Psoas muscle (tissue), 8 donors: ENCODE data around the gene RBM47. TPM values are rescaled to one million over a fixed set of nuclear protein-coding genes. Genes with fewer than 3 reads are reported as not detected.

Source experiments
- ATAC-seq, 4 donors: fragments of 200-7000 bp; cut with Tn5 transposase; one replicate each; pipeline ENCODE4 v1.9.1; 2020; ENCODE audit warnings: moderate library complexity in 3 of 4, mild to moderate bottlenecking in 2 of 4
- DNase-seq, 2 donors: peaks; one replicate each; pipeline ENCODE4 v3.0.0-alpha.2; 2020
- H3K27ac ChIP-seq: fragments of 200-600 bp; one replicate; pipeline ENCODE4 v1.8.0; 2022
- H3K27me3 ChIP-seq, 3 donors: fragments of 200-600 bp in 1 of 3; one replicate each; pipeline versions ENCODE4 v1.6.1 to v1.8.0; 2013 to 2022; ENCODE audit warnings: low read length in 2 of 3, mild to moderate bottlenecking in 2 of 3, moderate library complexity in 1 of 3; ENCODE audit not compliant: insufficient read depth in 3 of 3
- H3K36me3 ChIP-seq, 2 donors: fragments of 200-600 bp in 1 of 2; one replicate each; pipeline versions ENCODE4 v1.6.1 to v1.8.0; 2013 to 2022; ENCODE audit warnings: low read depth in 1 of 2, mild to moderate bottlenecking in 1 of 2, moderate library complexity in 1 of 2; ENCODE audit not compliant: insufficient read depth in 1 of 2
- H3K4me1 ChIP-seq: fragments of 200-600 bp; one replicate; pipeline ENCODE4 v1.8.0; 2022
- H3K4me3 ChIP-seq: fragments of 200-600 bp; one replicate; pipeline ENCODE4 v1.8.0; 2022; ENCODE audit warnings: mild to moderate bottlenecking
- H3K9me3 ChIP-seq: fragments of 200-600 bp; one replicate; pipeline ENCODE4 v1.8.0; 2022
- WGBS, 3 donors: extraction: QIAGEN DNeasy Blood & Tissue Kit; methylation state at CpG; one replicate each; pipeline versions ENCODE4 v1.1.6 to v1.1.7; 2013; 5-methylcytosine and 5-hydroxymethylcytosine counted together
- intact Hi-C, 2 donors: fragments of 100-400 bp; cut with DNase I; formaldehyde crosslinking; loops; one replicate each; pipeline versions ENCODE4 v1.11.0 to v1.14.2; 2022
- polyA plus RNA-seq, 3 donors: library from polyadenylated mRNA; stranded (reverse); fragments of 200-250 nt; gene quantifications; one replicate each; pipeline ENCODE4 v1.2.3, GENCODE V29; 2013
- total RNA-seq, 4 donors: library from RNA; stranded (reverse); fragmentation: NEBNext Ultra II Directional in 2 of 4; extraction: Animal tissue kit (Norgen Biotek cat#: 25700) in 2 of 4; gene quantifications; one replicate each; pipeline versions ENCODE4 v1.2.1 to v1.2.4, GENCODE V29; 2021 to 2023
- TF ChIP-seq, protein P1 (sequence below): fragments of 200-600 bp; IDR thresholded peaks from one replicate; pipeline ENCODE4 v1.8.0; 2022; ENCODE audit warnings: antibody characterized with exemption
- donor health status: healthy with polysubstance abuse.
- donor health status: DM: no; HTN: no; CAD: no; lungs with moderate emphysema.
- donor health status: Bipolar disorder and iron deficiency.
- donor health status: healthy.
- donor health status: DM: yes; HTN: yes; CAD: no.
- donor health status: DM: no; HTN: no; CAD: no.
- donor health status: DM: no; HTN: no; CAD: no.
- donor health status: DM: yes; HTN: yes; CAD: no.

RBM47 gene
- total and polyA plus RNA-seq, 7 donors: 0.17 to 2.3 (median 1.2) TPM

- no peaks in the 10 kb centered on the region for H3K4me1 ChIP-seq
- intact Hi-C loops: no loop called here
- no peaks in the 10 kb centered on the region for H3K9me3 ChIP-seq
- 75 to 85% (median 79%) methylated on average over 3 of the region's 3 CpGs for WGBS, 3 donors
- no peak overlapping the region for H3K4me3 ChIP-seq
- TF ChIP-seq, protein P1, sequence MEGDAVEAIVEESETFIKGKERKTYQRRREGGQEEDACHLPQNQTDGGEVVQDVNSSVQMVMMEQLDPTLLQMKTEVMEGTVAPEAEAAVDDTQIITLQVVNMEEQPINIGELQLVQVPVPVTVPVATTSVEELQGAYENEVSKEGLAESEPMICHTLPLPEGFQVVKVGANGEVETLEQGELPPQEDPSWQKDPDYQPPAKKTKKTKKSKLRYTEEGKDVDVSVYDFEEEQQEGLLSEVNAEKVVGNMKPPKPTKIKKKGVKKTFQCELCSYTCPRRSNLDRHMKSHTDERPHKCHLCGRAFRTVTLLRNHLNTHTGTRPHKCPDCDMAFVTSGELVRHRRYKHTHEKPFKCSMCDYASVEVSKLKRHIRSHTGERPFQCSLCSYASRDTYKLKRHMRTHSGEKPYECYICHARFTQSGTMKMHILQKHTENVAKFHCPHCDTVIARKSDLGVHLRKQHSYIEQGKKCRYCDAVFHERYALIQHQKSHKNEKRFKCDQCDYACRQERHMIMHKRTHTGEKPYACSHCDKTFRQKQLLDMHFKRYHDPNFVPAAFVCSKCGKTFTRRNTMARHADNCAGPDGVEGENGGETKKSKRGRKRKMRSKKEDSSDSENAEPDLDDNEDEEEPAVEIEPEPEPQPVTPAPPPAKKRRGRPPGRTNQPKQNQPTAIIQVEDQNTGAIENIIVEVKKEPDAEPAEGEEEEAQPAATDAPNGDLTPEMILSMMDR: no peak
- H3K27ac ChIP-seq: no peak overlapping the region
- H3K36me3 ChIP-seq: no peaks in the 10 kb centered on the region
- no peak for ATAC-seq
- H3K27me3 ChIP-seq: no peaks in the 10 kb centered on the region
- no peak for DNase-seq
Measured at GRCh38 chr4:40592034-40592433, 37.6 kb downstream of the RBM47 start.

- H3K27ac ChIP-seq: no peak overlapping the region
- DNase-seq (no peak), ATAC-seq (no peak)
- no peaks in the 10 kb centered on the region for H3K27me3 ChIP-seq
- TF ChIP-seq, protein P1: no peak
- intact Hi-C loops: no loop called here
- no peaks in the 10 kb centered on the region for H3K4me1 ChIP-seq
- 59 to 80% (median 65%) methylated on average over 3 of the region's 3 CpGs for WGBS, 3 donors
- H3K9me3 ChIP-seq: no peaks in the 10 kb centered on the region
- H3K36me3 ChIP-seq: no peaks in the 10 kb centered on the region
- H3K4me3 ChIP-seq: no peak overlapping the region
Measured at GRCh38 chr4:40587826-40588225, 41.8 kb downstream of the RBM47 start.

GRCh38 chr4:40587351-40587750, 42.3 kb downstream of the RBM47 start:
- Histone ChIP-seq H3K9me3 (no peaks in the 10 kb centered on the region), H3K4me3 (no peak overlapping the region), H3K27ac (no peak overlapping the region), H3K36me3 (no peaks in the 10 kb centered on the region), H3K4me1 (no peaks in the 10 kb centered on the region), H3K27me3 (no peaks in the 10 kb centered on the region)
- TF ChIP-seq, protein P1: no peak
- 90 to 98% (median 96%) methylated on average over 2 of the region's 2 CpGs for WGBS, 3 donors
- no peak for DNase-seq
- intact Hi-C loops: no loop called here
- ATAC-seq: no peak

DNA sequence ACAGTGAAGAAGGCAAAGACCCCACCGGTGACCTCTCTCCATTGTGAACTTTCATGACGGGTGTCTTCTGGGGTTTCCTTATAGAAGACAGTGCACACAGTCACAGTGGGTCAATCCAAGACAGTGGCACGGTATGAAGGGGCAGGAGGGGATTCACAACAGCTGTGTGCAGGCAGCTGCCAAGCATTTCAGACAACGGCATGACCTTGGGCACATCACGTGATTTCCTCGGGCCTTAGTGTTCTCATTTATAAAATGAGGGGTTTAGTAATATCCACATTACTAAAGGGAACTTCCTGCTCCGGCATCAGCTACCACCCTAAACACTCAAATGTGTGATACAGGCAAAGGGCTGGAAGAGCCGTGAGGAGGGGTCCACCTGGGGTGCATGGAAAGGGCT, 42.9 kb downstream of the RBM47 start:
- Histone ChIP-seq H3K4me3 (no peak overlapping the region), H3K27ac (no peak overlapping the region), H3K4me1 (no peaks in the 10 kb centered on the region), H3K36me3 (no peaks in the 10 kb centered on the region), H3K9me3 (no peaks in the 10 kb centered on the region), H3K27me3 (no peaks in the 10 kb centered on the region)
- TF ChIP-seq, protein P1: no peak
- DNase-seq (no peak), ATAC-seq (no peak)
- intact Hi-C loops: no loop called here
- 20 to 31% (median 23%) methylated on average over 8 of the region's 8 CpGs for WGBS, 3 donors

DNA sequence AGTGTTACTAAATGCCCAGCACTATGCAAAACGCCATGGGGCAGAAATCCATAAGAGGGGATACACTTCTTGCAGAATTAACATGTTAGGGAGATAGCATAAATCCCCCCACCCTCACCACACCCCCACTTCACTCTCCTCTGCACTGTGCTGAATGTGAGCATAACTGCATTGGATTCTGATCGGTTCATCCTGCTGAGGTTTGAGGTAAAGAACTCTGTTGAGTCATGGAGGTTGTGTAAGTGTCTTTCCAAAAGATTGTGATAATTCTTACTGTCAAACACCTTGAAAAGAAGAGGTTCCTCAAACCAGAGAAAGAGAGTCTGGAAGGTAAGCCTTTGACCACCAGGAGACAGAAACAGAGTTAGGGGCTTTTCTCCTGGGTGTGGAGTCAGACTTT, 43.6 kb downstream of the RBM47 start:
- no peaks in the 10 kb centered on the region for H3K9me3 ChIP-seq
- 70 to 84% (median 72%) methylated on average over 2 of the region's 2 CpGs for WGBS, 3 donors
- H3K4me1 ChIP-seq: no peaks in the 10 kb centered on the region
- TF ChIP-seq, protein P1: no peak
- no peak for DNase-seq
- H3K4me3 ChIP-seq: no peak overlapping the region
- no peak overlapping the region for H3K27ac ChIP-seq
- ATAC-seq: no peak
- intact Hi-C loops: no loop called here
- H3K27me3 ChIP-seq: no peaks in the 10 kb centered on the region
- no peaks in the 10 kb centered on the region for H3K36me3 ChIP-seq
